ENCODE measurements around the gene MARVELD3. TPM values are rescaled to one million over a fixed set of nuclear protein-coding genes. Genes with fewer than 3 reads are reported as not detected.

MARVELD3 gene
- polyA plus RNA-seq, 1 donor (not counting 4 experiments of a cell fraction or from before 2014, with no cell fraction given): 11.6 TPM

GRCh38 chr16:71666928-71667707 lies 41.1 kb downstream of the MARVELD3 start:
- TF ChIP-seq CTCF (optimal IDR thresholded peaks at IDR 0.05 in 1 of 3, IDR thresholded peaks at IDR 0.05 in 1 of 3, conservative IDR thresholded peaks at IDR 0.05 in 1 of 3; ENCODE audit: extremely low read depth in 1 of 3, insufficient read depth in 2 of 3, low read length in 3 of 3): no peak
- no peak for TF ChIP-seq EZH2 (IDR thresholded peaks at IDR 0.05; ENCODE audit: low read length)
- Histone ChIP-seq H3K36me3 (ENCODE audit: control insufficient read depth in 2 of 2, extremely low read depth in 1 of 2, insufficient read depth in 2 of 2, low read length in 2 of 2) (peaks cover 20 to 24% of the 10 kb centered on the region in 2 experiments), H3K9ac (ENCODE audit: control insufficient read depth, extremely low read depth, insufficient read depth, low read length) (no peak overlapping the region), H3K79me2 (ENCODE audit: control insufficient read depth, insufficient read depth, low read length) (no peaks in the 10 kb centered on the region), H3K27ac (ENCODE audit: control insufficient read depth, insufficient read depth, low read length) (no peak overlapping the region), H4K20me1 (ENCODE audit: control insufficient read depth, extremely low read depth, insufficient read depth, low read length) (no peaks in the 10 kb centered on the region), H3K4me3 (ENCODE audit: control insufficient read depth in 2 of 3, extremely low read depth in 1 of 3, insufficient read depth in 2 of 3, low read depth in 1 of 3, low read length in 3 of 3) (no peak overlapping the region), H3K4me1 (ENCODE audit: control insufficient read depth, extremely low read depth, insufficient read depth, low read length) (no peaks in the 10 kb centered on the region), H2AFZ (ENCODE audit: control insufficient read depth, low read length) (no peak overlapping the region), H3K9me3 (ENCODE audit: control insufficient read depth, low read depth, low read length) (no peaks in the 10 kb centered on the region), H3K9me1 (ENCODE audit: control insufficient read depth, extremely low read depth, insufficient read depth, low read length) (no peaks in the 10 kb centered on the region), H3K27me3 (ENCODE audit: control insufficient read depth, extremely low read depth, insufficient read depth, low read length) (no peaks in the 10 kb centered on the region), H3K4me2 (ENCODE audit: control insufficient read depth, extremely low read depth, insufficient read depth, low read depth, low read length) (no peak overlapping the region)
- FAIRE-seq (no peak), DNase-seq (ENCODE audit: low read depth, low spot score) (no peak)
- dilution Hi-C loops (cut with MboI; ENCODE audit: extremely low pct_ligation_motif_present, low sequenced_read_pairs): no loop called here

GRCh38 chr16:71669926-71670536 lies 44.0 kb downstream of the MARVELD3 start:
- no peak for TF ChIP-seq EZH2 (IDR thresholded peaks at IDR 0.05; ENCODE audit: low read length)
- TF ChIP-seq CTCF (optimal IDR thresholded peaks at IDR 0.05 in 1 of 3, IDR thresholded peaks at IDR 0.05 in 1 of 3, conservative IDR thresholded peaks at IDR 0.05 in 1 of 3; ENCODE audit: extremely low read depth in 1 of 3, insufficient read depth in 2 of 3, low read length in 3 of 3): no peak
- no peak for FAIRE-seq
- H4K20me1 ChIP-seq (ENCODE audit: control insufficient read depth, extremely low read depth, insufficient read depth, low read length): no peaks in the 10 kb centered on the region
- H3K4me1 ChIP-seq (ENCODE audit: control insufficient read depth, extremely low read depth, insufficient read depth, low read length): no peaks in the 10 kb centered on the region
- no peak overlapping the region for H3K9ac ChIP-seq (ENCODE audit: control insufficient read depth, extremely low read depth, insufficient read depth, low read length)
- dilution Hi-C loops (cut with MboI; ENCODE audit: extremely low pct_ligation_motif_present, low sequenced_read_pairs): no loop called here
- no peaks in the 10 kb centered on the region for H3K9me1 ChIP-seq (ENCODE audit: control insufficient read depth, extremely low read depth, insufficient read depth, low read length)
- no peak overlapping the region for H3K4me3 ChIP-seq (ENCODE audit: control insufficient read depth in 2 of 3, extremely low read depth in 1 of 3, insufficient read depth in 2 of 3, low read depth in 1 of 3, low read length in 3 of 3)
- no peak overlapping the region for H3K4me2 ChIP-seq (ENCODE audit: control insufficient read depth, extremely low read depth, insufficient read depth, low read depth, low read length)
- no peaks in the 10 kb centered on the region for H3K27me3 ChIP-seq (ENCODE audit: control insufficient read depth, extremely low read depth, insufficient read depth, low read length)
- H3K79me2 ChIP-seq (ENCODE audit: control insufficient read depth, insufficient read depth, low read length): no peaks in the 10 kb centered on the region
- H3K9me3 ChIP-seq (ENCODE audit: control insufficient read depth, low read depth, low read length): no peaks in the 10 kb centered on the region
- no peak for DNase-seq (ENCODE audit: low read depth, low spot score)
- no peak overlapping the region for H3K27ac ChIP-seq (ENCODE audit: control insufficient read depth, insufficient read depth, low read length)
- H3K36me3 ChIP-seq (ENCODE audit: control insufficient read depth in 2 of 2, extremely low read depth in 1 of 2, insufficient read depth in 2 of 2, low read length in 2 of 2): peaks cover 13 to 18% of the 10 kb centered on the region in 2 experiments
- H2AFZ ChIP-seq (ENCODE audit: control insufficient read depth, low read length): no peak overlapping the region
